ENCODE results near the gene ATRX.
"Not testable (repeated sequence)": the region's sequence is repeated elsewhere in the genome, so short reads cannot be mapped to it uniquely, and the experiment has no call there.

The ATRX gene

GRCh38 chrX:77621453-77621852 is 164.6 kb downstream of the ATRX start:
- H3K27ac ChIP-seq (ENCODE audit: low read depth, low read length); H3K9ac ChIP-seq (ENCODE audit: low read depth, low read length); H3K27me3 ChIP-seq (ENCODE audit: control insufficient read depth, insufficient read depth, low read length); H3K4me3 ChIP-seq (ENCODE audit: low read depth, low read length); H3K4me1 ChIP-seq (ENCODE audit: control insufficient read depth, insufficient read depth, low read length): not testable (repeated sequence)
- H3K36me3 ChIP-seq (ENCODE audit: control insufficient read depth, insufficient read depth, low read length) = peaks cover 15% of the 10 kb centered on the region
- peaks cover 21% of the 10 kb centered on the region for H3K9me3 ChIP-seq (ENCODE audit: control insufficient read depth, insufficient read depth, low read length)

DNA sequence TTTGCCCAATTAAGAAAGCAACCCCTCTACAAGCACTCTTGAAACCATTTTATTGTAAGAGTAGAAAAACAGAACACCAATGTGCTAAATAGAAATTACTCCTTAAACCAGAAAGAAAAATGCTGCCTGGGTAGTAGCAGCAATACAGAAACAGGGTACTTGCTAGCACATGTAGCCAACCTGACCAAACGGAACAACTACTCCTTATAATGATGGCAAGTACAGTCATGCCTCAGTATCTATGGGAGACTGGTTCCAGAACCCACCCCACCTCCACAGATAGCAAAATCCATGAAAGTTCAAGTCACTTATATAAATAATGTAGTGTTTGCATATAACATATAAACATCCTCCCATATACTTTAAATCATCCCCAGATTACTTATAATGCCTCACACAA is 168.8 kb downstream of the ATRX start:
- no peak overlapping the region for H3K27ac ChIP-seq (ENCODE audit: low read depth, low read length)
- H3K36me3 ChIP-seq (ENCODE audit: control insufficient read depth, insufficient read depth, low read length) = peaks cover 38% of the 10 kb centered on the region
- no peaks in the 10 kb centered on the region for H3K27me3 ChIP-seq (ENCODE audit: control insufficient read depth, insufficient read depth, low read length)
- H3K4me1 ChIP-seq (ENCODE audit: control insufficient read depth, insufficient read depth, low read length) = no peaks in the 10 kb centered on the region
- H3K9me3 ChIP-seq (ENCODE audit: control insufficient read depth, insufficient read depth, low read length) = peaks cover 22% of the 10 kb centered on the region
- no peak overlapping the region for H3K4me3 ChIP-seq (ENCODE audit: low read depth, low read length)
- no peak overlapping the region for H3K9ac ChIP-seq (ENCODE audit: low read depth, low read length)

DNA sequence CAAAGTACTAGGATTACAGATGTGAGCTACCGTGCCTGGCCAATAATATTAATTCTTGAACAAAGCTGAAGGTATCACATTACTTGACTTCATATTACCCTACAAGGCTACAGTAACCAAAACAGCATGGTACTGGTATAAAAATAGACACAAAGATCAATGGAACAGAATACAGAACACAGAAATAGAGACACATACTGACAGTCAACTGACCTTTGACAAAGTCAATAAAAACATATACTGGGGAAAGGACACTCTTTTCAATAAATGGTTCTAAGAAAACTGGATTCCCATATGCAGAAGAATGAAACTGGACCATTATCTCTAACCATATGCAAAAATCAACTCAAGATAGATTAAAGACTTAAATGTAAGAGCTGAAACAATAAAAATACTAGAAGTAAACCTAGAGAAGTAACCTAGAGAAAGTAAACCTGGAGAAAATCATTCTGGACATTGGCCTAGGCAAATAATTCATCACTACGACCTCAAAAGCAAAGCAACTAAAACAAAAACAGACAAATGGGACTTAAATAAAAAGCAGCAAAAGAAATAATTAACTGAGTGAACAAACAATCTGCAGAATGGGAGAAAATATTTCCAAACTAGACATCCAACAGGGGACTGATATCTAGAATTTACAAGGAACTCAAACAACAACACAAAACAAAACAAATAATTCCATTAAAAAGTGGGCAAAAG is 182.2 kb downstream of the ATRX start:
- no peak overlapping the region for H3K4me3 ChIP-seq (ENCODE audit: low read depth, low read length)
- H3K4me1 ChIP-seq (ENCODE audit: control insufficient read depth, insufficient read depth, low read length) = no peaks in the 10 kb centered on the region
- no peak overlapping the region for H3K27ac ChIP-seq (ENCODE audit: low read depth, low read length)
- no peaks in the 10 kb centered on the region for H3K27me3 ChIP-seq (ENCODE audit: control insufficient read depth, insufficient read depth, low read length)
- peaks cover 9% of the 10 kb centered on the region; the same call in 1 of the 2 replicates for H3K36me3 ChIP-seq (ENCODE audit: control insufficient read depth, insufficient read depth, low read length)
- no peak overlapping the region for H3K9ac ChIP-seq (ENCODE audit: low read depth, low read length)
- peaks cover 30% of the 10 kb centered on the region for H3K9me3 ChIP-seq (ENCODE audit: control insufficient read depth, insufficient read depth, low read length)

DNA sequence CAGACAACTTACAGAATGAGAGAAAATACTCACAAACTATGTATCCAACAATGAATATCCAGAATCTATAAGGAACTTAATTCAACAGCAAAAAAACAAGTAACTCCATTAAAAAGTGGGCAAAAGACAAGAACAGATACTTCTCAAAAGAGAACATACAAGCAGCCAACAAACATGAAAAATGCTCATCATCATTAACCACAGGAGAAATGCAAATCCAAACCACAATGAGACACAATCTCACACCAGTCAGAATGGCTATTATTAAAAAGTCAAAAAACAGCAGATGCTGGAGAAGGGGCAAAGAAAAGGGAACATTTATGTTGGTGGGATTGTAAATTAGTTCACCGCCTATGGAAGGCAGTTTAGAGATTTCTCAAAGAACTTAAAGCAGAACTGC is 188.5 kb downstream of the ATRX start:
- Histone ChIP-seq H3K27ac (ENCODE audit: low read depth, low read length) (no peak overlapping the region), H3K4me1 (ENCODE audit: control insufficient read depth, insufficient read depth, low read length) (no peaks in the 10 kb centered on the region), H3K27me3 (ENCODE audit: control insufficient read depth, insufficient read depth, low read length) (no peaks in the 10 kb centered on the region), H3K4me3 (ENCODE audit: low read depth, low read length) (no peak overlapping the region), H3K9me3 (ENCODE audit: control insufficient read depth, insufficient read depth, low read length) (peaks cover 29% of the 10 kb centered on the region), H3K36me3 (ENCODE audit: control insufficient read depth, insufficient read depth, low read length) (peaks cover 15% of the 10 kb centered on the region; the same call in 1 of the 2 replicates), H3K9ac (ENCODE audit: low read depth, low read length) (no peak overlapping the region)

DNA sequence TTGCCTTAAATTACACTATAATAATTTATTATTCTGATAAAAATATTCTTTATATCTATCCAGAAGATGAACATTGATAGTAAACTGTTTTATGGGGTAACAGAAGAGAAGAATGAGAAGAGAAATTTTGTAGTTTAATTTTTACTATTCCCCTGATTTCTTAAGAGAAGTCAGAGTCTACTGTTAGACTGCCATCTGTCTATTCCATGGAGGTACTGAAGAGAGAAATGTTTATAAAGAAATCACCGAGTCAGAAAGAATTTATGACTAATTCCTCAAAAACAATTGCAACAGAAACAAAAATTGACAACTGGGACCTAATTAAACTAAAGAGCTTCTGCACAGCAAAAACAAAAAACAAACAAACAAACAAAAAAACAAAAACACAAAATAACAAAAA is 188.9 kb downstream of the ATRX start:
- Histone ChIP-seq H3K9me3 (ENCODE audit: control insufficient read depth, insufficient read depth, low read length) (peaks cover 26% of the 10 kb centered on the region), H3K4me1 (ENCODE audit: control insufficient read depth, insufficient read depth, low read length) (no peaks in the 10 kb centered on the region), H3K4me3 (ENCODE audit: low read depth, low read length) (no peak overlapping the region), H3K36me3 (ENCODE audit: control insufficient read depth, insufficient read depth, low read length) (peaks cover 15% of the 10 kb centered on the region; the same call in 1 of the 2 replicates), H3K9ac (ENCODE audit: low read depth, low read length) (no peak overlapping the region), H3K27me3 (ENCODE audit: control insufficient read depth, insufficient read depth, low read length) (no peaks in the 10 kb centered on the region), H3K27ac (ENCODE audit: low read depth, low read length) (no peak overlapping the region)

- no peaks in the 10 kb centered on the region for H3K4me1 ChIP-seq (ENCODE audit: control insufficient read depth, insufficient read depth, low read length)
- peaks cover 15% of the 10 kb centered on the region; the same call in 1 of the 2 replicates for H3K36me3 ChIP-seq (ENCODE audit: control insufficient read depth, insufficient read depth, low read length)
- H3K27ac ChIP-seq (ENCODE audit: low read depth, low read length) = no peak overlapping the region
- H3K9me3 ChIP-seq (ENCODE audit: control insufficient read depth, insufficient read depth, low read length) = peaks cover 27% of the 10 kb centered on the region
- H3K4me3 ChIP-seq (ENCODE audit: low read depth, low read length) = no peak overlapping the region
- H3K9ac ChIP-seq (ENCODE audit: low read depth, low read length) = no peak overlapping the region
- no peaks in the 10 kb centered on the region for H3K27me3 ChIP-seq (ENCODE audit: control insufficient read depth, insufficient read depth, low read length)
Observed at GRCh38 chrX:77595848-77596247, 190.2 kb downstream of the ATRX start.

GRCh38 chrX:77572322-77572721 is 213.7 kb downstream of the ATRX start:
- Histone ChIP-seq H3K27me3 (ENCODE audit: control insufficient read depth, insufficient read depth, low read length) (no peaks in the 10 kb centered on the region), H3K9me3 (ENCODE audit: control insufficient read depth, insufficient read depth, low read length) (peaks cover 34% of the 10 kb centered on the region), H3K9ac (ENCODE audit: low read depth, low read length) (no peak overlapping the region), H3K36me3 (ENCODE audit: control insufficient read depth, insufficient read depth, low read length) (peaks cover 11% of the 10 kb centered on the region; the same call in 1 of the 2 replicates), H3K4me3 (ENCODE audit: low read depth, low read length) (no peak overlapping the region), H3K4me1 (ENCODE audit: control insufficient read depth, insufficient read depth, low read length) (peaks cover 4% of the 10 kb centered on the region; the same call in 1 of the 2 replicates), H3K27ac (ENCODE audit: low read depth, low read length) (no peak overlapping the region)

GRCh38 chrX:77565278-77565677 is 220.7 kb downstream of the ATRX start:
- Histone ChIP-seq H3K9me3 (ENCODE audit: control insufficient read depth, insufficient read depth, low read length) (peaks cover 55% of the 10 kb centered on the region), H3K27me3 (ENCODE audit: control insufficient read depth, insufficient read depth, low read length) (no peaks in the 10 kb centered on the region), H3K4me1 (ENCODE audit: control insufficient read depth, insufficient read depth, low read length) (no peaks in the 10 kb centered on the region), H3K4me3 (ENCODE audit: low read depth, low read length) (no peak overlapping the region), H3K27ac (ENCODE audit: low read depth, low read length) (no peak overlapping the region), H3K9ac (ENCODE audit: low read depth, low read length) (no peak overlapping the region), H3K36me3 (ENCODE audit: control insufficient read depth, insufficient read depth, low read length) (peaks cover 3% of the 10 kb centered on the region; the same call in 1 of the 2 replicates)

GRCh38 chrX:77564823-77565222 is 221.2 kb downstream of the ATRX start:
- H3K9me3 ChIP-seq (ENCODE audit: control insufficient read depth, insufficient read depth, low read length) = peaks cover 55% of the 10 kb centered on the region

GRCh38 chrX:77561372-77561771 is 224.6 kb downstream of the ATRX start:
- H3K27me3 ChIP-seq (ENCODE audit: control insufficient read depth, insufficient read depth, low read length) = no peaks in the 10 kb centered on the region

More at GRCh38 chrX:77564823-77565222, 221.2 kb downstream of the ATRX start:
- no peaks in the 10 kb centered on the region for H3K4me1 ChIP-seq (ENCODE audit: control insufficient read depth, insufficient read depth, low read length)
- H3K4me3 ChIP-seq (ENCODE audit: low read depth, low read length) = no peak overlapping the region
- H3K27ac ChIP-seq (ENCODE audit: low read depth, low read length) = no peak overlapping the region
- no peak overlapping the region for H3K9ac ChIP-seq (ENCODE audit: low read depth, low read length)
- peaks cover 3% of the 10 kb centered on the region; the same call in 1 of the 2 replicates for H3K36me3 ChIP-seq (ENCODE audit: control insufficient read depth, insufficient read depth, low read length)
- H3K27me3 ChIP-seq (ENCODE audit: control insufficient read depth, insufficient read depth, low read length) = no peaks in the 10 kb centered on the region

DNA sequence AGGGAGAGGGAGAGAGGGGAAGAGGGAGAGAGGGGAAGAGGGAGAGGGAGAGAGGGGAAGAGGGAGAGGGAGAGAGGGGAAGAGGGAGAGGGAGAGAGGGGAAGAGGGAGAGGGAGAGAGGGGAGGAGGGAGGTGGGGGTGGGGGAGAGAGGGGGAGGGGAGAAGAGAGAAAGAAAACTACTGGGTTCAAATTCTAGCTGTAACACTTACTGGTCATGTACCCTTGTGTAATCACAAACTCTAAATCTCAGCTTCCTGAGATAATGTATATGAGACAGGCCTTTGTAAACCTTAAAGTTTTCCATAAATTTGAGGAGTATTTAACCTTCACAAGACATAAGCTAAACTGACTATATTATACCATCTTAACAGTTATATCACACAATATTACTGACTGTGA is 229.7 kb downstream of the ATRX start:
- Histone ChIP-seq H3K9me3 (ENCODE audit: control insufficient read depth, insufficient read depth, low read length) (peaks cover 19% of the 10 kb centered on the region; the same call in 1 of the 2 replicates), H3K9ac (ENCODE audit: low read depth, low read length) (no peak overlapping the region), H3K4me3 (ENCODE audit: low read depth, low read length) (no peak overlapping the region), H3K27ac (ENCODE audit: low read depth, low read length) (no peak overlapping the region), H3K4me1 (ENCODE audit: control insufficient read depth, insufficient read depth, low read length) (no peaks in the 10 kb centered on the region), H3K27me3 (ENCODE audit: control insufficient read depth, insufficient read depth, low read length) (no peaks in the 10 kb centered on the region), H3K36me3 (ENCODE audit: control insufficient read depth, insufficient read depth, low read length) (peaks cover 18% of the 10 kb centered on the region; the same call in 1 of the 2 replicates)

More at GRCh38 chrX:77561372-77561771, 224.6 kb downstream of the ATRX start:
- H3K27ac ChIP-seq (ENCODE audit: low read depth, low read length) = no peak overlapping the region
- H3K9ac ChIP-seq (ENCODE audit: low read depth, low read length) = no peak overlapping the region
- H3K4me1 ChIP-seq (ENCODE audit: control insufficient read depth, insufficient read depth, low read length) = no peaks in the 10 kb centered on the region
- no peak overlapping the region for H3K4me3 ChIP-seq (ENCODE audit: low read depth, low read length)
- H3K36me3 ChIP-seq (ENCODE audit: control insufficient read depth, insufficient read depth, low read length) = peaks cover 18% of the 10 kb centered on the region; the same call in 1 of the 2 replicates
- peaks cover 46% of the 10 kb centered on the region for H3K9me3 ChIP-seq (ENCODE audit: control insufficient read depth, insufficient read depth, low read length)

Measured in HUES48 (cell line).